Activated T-cell treated with anti-CD3 and anti-CD28 coated beads, Interleukin-2, amount 50 U/mL, for 72 hours (primary cell): ENCODE results near the gene TBL1XR1. TPM values are rescaled to one million over a fixed set of nuclear protein-coding genes. Genes with fewer than 3 reads are reported as not detected.
A peak's percentile ranks its signal among the peaks of the same experiment; 100 is the strongest.

ENCODE experiments used
- ATAC-seq, 2 donors: fragments of 150-1000 bp; cut with Tn5 transposase; replicated peaks in 1 of 2; 2 replicates each; pipeline ENCODE4 v1.10.0; 2021; ENCODE audit warnings: moderate library complexity in 2 of 2, mild to moderate bottlenecking in 1 of 2
- DNase-seq, 2 donors: peaks; one replicate each; pipeline ENCODE4 v3.0.0; 2021 to 2022; ENCODE audit warnings: mixed read lengths in 1 of 2
- H3K27ac Mint-ChIP-seq: one replicate; pipeline ENCODE4 v1.8.0; 2022; ENCODE audit warnings: mild to moderate bottlenecking, moderate library complexity, mixed read lengths
- H3K27me3 Mint-ChIP-seq: one replicate; pipeline ENCODE4 v1.8.0; 2022; ENCODE audit warnings: low read depth, mixed read lengths
- H3K36me3 Mint-ChIP-seq, 2 donors: one replicate each; pipeline ENCODE4 v1.8.0; 2022; ENCODE audit warnings: mixed read lengths in 2 of 2, mild to moderate bottlenecking in 1 of 2; ENCODE audit not compliant: insufficient read depth in 2 of 2
- H3K4me1 Mint-ChIP-seq: one replicate; pipeline ENCODE4 v1.8.0; 2022; ENCODE audit warnings: low read depth, mixed read lengths
- H3K4me3 Mint-ChIP-seq, 2 donors: one replicate each; pipeline ENCODE4 v1.8.0; 2022; ENCODE audit warnings: mild to moderate bottlenecking in 2 of 2, mixed read lengths in 2 of 2, moderate library complexity in 2 of 2
- H3K9me3 Mint-ChIP-seq, 2 donors: one replicate each; pipeline ENCODE4 v1.8.0; 2022; ENCODE audit warnings: mixed read lengths in 2 of 2
- total RNA-seq, 2 donors: library from RNA; stranded (reverse); gene quantifications; one replicate each; pipeline ENCODE4 v1.2.3, GENCODE V29; 2022

TBL1XR1 gene
- total RNA-seq, 2 donors from 2014 or later = 179 to 240 TPM

- H3K27ac Mint-ChIP-seq = peak overlapping the region; percentile 2
- peaks cover 80% of the 10 kb centered on the region for H3K4me1 Mint-ChIP-seq
- no peaks in the 10 kb centered on the region for H3K9me3 Mint-ChIP-seq
- DNase-seq = no peak
- peak overlapping the region; percentile 5 to 9 for H3K4me3 Mint-ChIP-seq
- no peak for ATAC-seq
- no peaks in the 10 kb centered on the region for H3K27me3 Mint-ChIP-seq
- peaks cover 3 to 8% of the 10 kb centered on the region in 2 donors for H3K36me3 Mint-ChIP-seq
Observed at GRCh38 chr3:177123822-177124221, 73.5 kb downstream of the TBL1XR1 start.

GRCh38 chr3:177122183-177122856 is 75.0 kb downstream of the TBL1XR1 start:
- ATAC-seq = no peak
- H3K27me3 Mint-ChIP-seq = no peaks in the 10 kb centered on the region
- H3K27ac Mint-ChIP-seq = no peak overlapping the region
- no peaks in the 10 kb centered on the region for H3K9me3 Mint-ChIP-seq
- peaks cover 2 to 12% of the 10 kb centered on the region in 2 donors for H3K36me3 Mint-ChIP-seq
- no peak for DNase-seq
- H3K4me3 Mint-ChIP-seq = no peak overlapping the region
- peaks cover 80% of the 10 kb centered on the region for H3K4me1 Mint-ChIP-seq

- peaks cover 4 to 15% of the 10 kb centered on the region in 2 donors for H3K36me3 Mint-ChIP-seq
- no peak overlapping the region for H3K4me3 Mint-ChIP-seq
- DNase-seq = no peak
- H3K27ac Mint-ChIP-seq = no peak overlapping the region
- ATAC-seq = no peak
- H3K27me3 Mint-ChIP-seq = no peaks in the 10 kb centered on the region
- H3K4me1 Mint-ChIP-seq = peaks cover 66% of the 10 kb centered on the region
- H3K9me3 Mint-ChIP-seq = peaks cover 4% of the 10 kb centered on the region in 2 donors
Observed at GRCh38 chr3:177119829-177120228, 77.5 kb downstream of the TBL1XR1 start.

GRCh38 chr3:177114253-177114652 is 83.0 kb downstream of the TBL1XR1 start:
- Mint-ChIP-seq H3K4me1 (peaks cover 68% of the 10 kb centered on the region), H3K27ac (no peak overlapping the region), H3K4me3 (no peak overlapping the region), H3K9me3 (peaks cover 4% of the 10 kb centered on the region in 2 donors), H3K27me3 (no peaks in the 10 kb centered on the region), H3K36me3 (peaks cover 2 to 16% of the 10 kb centered on the region in 2 donors)
- no peak for ATAC-seq
- no peak for DNase-seq

- peaks cover 69% of the 10 kb centered on the region for H3K4me1 Mint-ChIP-seq
- peak in 1 of 2 donors; percentile 25 for ATAC-seq
Observed at GRCh38 chr3:177111541-177111949, 85.7 kb downstream of the TBL1XR1 start.

GRCh38 chr3:177110895-177111294 is 86.4 kb downstream of the TBL1XR1 start:
- ATAC-seq (peak; percentile 33 to 49), DNase-seq (no peak)
- no peak overlapping the region for H3K27ac Mint-ChIP-seq

More at GRCh38 chr3:177111541-177111949, 85.7 kb downstream of the TBL1XR1 start:
- Mint-ChIP-seq H3K4me3 (no peak overlapping the region), H3K36me3 (peaks cover 2 to 12% of the 10 kb centered on the region in 2 donors), H3K27ac (no peak overlapping the region), H3K27me3 (no peaks in the 10 kb centered on the region), H3K9me3 (peaks cover 4% of the 10 kb centered on the region in 2 donors)
- DNase-seq = no peak

GRCh38 chr3:177110386-177110785 is 86.9 kb downstream of the TBL1XR1 start:
- H3K27ac Mint-ChIP-seq = peak overlapping the region; percentile 62
- peak overlapping the region in 1 of 2 donors; percentile 49 for H3K4me3 Mint-ChIP-seq
- peaks cover 0 to 9% of the 10 kb centered on the region in 2 donors for H3K36me3 Mint-ChIP-seq
- no peak for DNase-seq
- no peaks in the 10 kb centered on the region for H3K27me3 Mint-ChIP-seq
- peaks cover 0 to under 1% of the 10 kb centered on the region in 2 donors for H3K9me3 Mint-ChIP-seq
- peak; percentile 25 to 50 for ATAC-seq
- H3K4me1 Mint-ChIP-seq = peaks cover 76% of the 10 kb centered on the region

More at GRCh38 chr3:177110895-177111294, 86.4 kb downstream of the TBL1XR1 start:
- Mint-ChIP-seq H3K4me3 (no peak overlapping the region), H3K27me3 (no peaks in the 10 kb centered on the region), H3K9me3 (peaks cover 0 to 4% of the 10 kb centered on the region in 2 donors), H3K36me3 (peaks cover 0 to 12% of the 10 kb centered on the region in 2 donors), H3K4me1 (peaks cover 75% of the 10 kb centered on the region)

- H3K27me3 Mint-ChIP-seq = no peaks in the 10 kb centered on the region
- peaks cover 79% of the 10 kb centered on the region for H3K4me1 Mint-ChIP-seq
- peak overlapping the region; percentile 62 for H3K27ac Mint-ChIP-seq
- peak overlapping the region in 1 of 2 donors; percentile 49 for H3K4me3 Mint-ChIP-seq
- ATAC-seq = peak in 1 of 2 donors; percentile 43
- H3K36me3 Mint-ChIP-seq = peaks cover 0 to 9% of the 10 kb centered on the region in 2 donors
- H3K9me3 Mint-ChIP-seq = no peaks in the 10 kb centered on the region
- DNase-seq = no peak
Observed at GRCh38 chr3:177109688-177110330, 87.5 kb downstream of the TBL1XR1 start.

- Mint-ChIP-seq H3K4me1 (peaks cover 86% of the 10 kb centered on the region), H3K9me3 (no peaks in the 10 kb centered on the region), H3K36me3 (peaks cover 0 to 9% of the 10 kb centered on the region in 2 donors), H3K27me3 (no peaks in the 10 kb centered on the region), H3K4me3 (no peak overlapping the region), H3K27ac (no peak overlapping the region)
- DNase-seq (no peak), ATAC-seq (no peak)
Observed at GRCh38 chr3:177108648-177109047, 88.6 kb downstream of the TBL1XR1 start.

GRCh38 chr3:177107461-177108239 is 89.6 kb downstream of the TBL1XR1 start:
- no peak for DNase-seq
- Mint-ChIP-seq H3K4me3 (no peak overlapping the region), H3K27me3 (no peaks in the 10 kb centered on the region), H3K9me3 (no peaks in the 10 kb centered on the region), H3K36me3 (peaks cover 0 to 3% of the 10 kb centered on the region in 2 donors), H3K4me1 (peaks cover 79% of the 10 kb centered on the region), H3K27ac (no peak overlapping the region)
- no peak for ATAC-seq

GRCh38 chr3:177106594-177106993 is 90.7 kb downstream of the TBL1XR1 start:
- ATAC-seq = no peak
- DNase-seq = no peak
- no peak overlapping the region for H3K4me3 Mint-ChIP-seq
- peaks cover 78% of the 10 kb centered on the region for H3K4me1 Mint-ChIP-seq
- H3K27ac Mint-ChIP-seq = no peak overlapping the region
- H3K27me3 Mint-ChIP-seq = no peaks in the 10 kb centered on the region
- peaks cover 2 to 3% of the 10 kb centered on the region in 2 donors for H3K36me3 Mint-ChIP-seq
- no peaks in the 10 kb centered on the region for H3K9me3 Mint-ChIP-seq

GRCh38 chr3:177106184-177106583 is 91.1 kb downstream of the TBL1XR1 start:
- peaks cover 74% of the 10 kb centered on the region for H3K4me1 Mint-ChIP-seq
- H3K27me3 Mint-ChIP-seq = no peaks in the 10 kb centered on the region
- ATAC-seq (no peak), DNase-seq (no peak)
- H3K36me3 Mint-ChIP-seq = peaks cover 2 to 3% of the 10 kb centered on the region in 2 donors
- H3K9me3 Mint-ChIP-seq = no peaks in the 10 kb centered on the region
- no peak overlapping the region for H3K27ac Mint-ChIP-seq
- peak overlapping the region in 1 of 2 donors; percentile 13 for H3K4me3 Mint-ChIP-seq

- ATAC-seq (no peak), DNase-seq (no peak)
- H3K9me3 Mint-ChIP-seq = no peaks in the 10 kb centered on the region
- H3K27me3 Mint-ChIP-seq = no peaks in the 10 kb centered on the region
- H3K36me3 Mint-ChIP-seq = peaks cover 2 to 3% of the 10 kb centered on the region in 2 donors
- no peak overlapping the region for H3K4me3 Mint-ChIP-seq
- no peak overlapping the region for H3K27ac Mint-ChIP-seq
- peaks cover 74% of the 10 kb centered on the region for H3K4me1 Mint-ChIP-seq
Observed at GRCh38 chr3:177105623-177106022, 91.7 kb downstream of the TBL1XR1 start.
